Eye (tissue), 1 donor: ENCODE measurements around the gene MIEN1.
"Not testable (repeated sequence)": the region's sequence is repeated elsewhere in the genome, so short reads cannot be mapped to it uniquely, and the experiment has no call there.

ENCODE experiments used
- DNase-seq: peaks from one replicate; pipeline ENCODE4 v3.0.0-alpha.2; 2015

MIEN1 gene

GRCh38 chr17:39739885-39740356, 9.6 kb upstream of the MIEN1 start:
- DNase-seq: peak; percentile 38

- DNase-seq: peak; percentile 65
Measured at GRCh38 chr17:39738983-39739884, 8.9 kb upstream of the MIEN1 start.

GRCh38 chr17:39738568-39738901, 8.2 kb upstream of the MIEN1 start:
- DNase-seq: peak; percentile 59

- peak; percentile 25 for DNase-seq
Measured at GRCh38 chr17:39737760-39738567, 7.6 kb upstream of the MIEN1 start, which contains the start of gene GRB7. Gene GRB7, plus strand, starts transcription at chr17:39737938. Its CDS starts 4,364 bp downstream, at chr17:39742302.

- DNase-seq: no peak
Measured at GRCh38 chr17:39737206-39737759, 7.0 kb upstream of the MIEN1 start.

GRCh38 chr17:39736319-39737165, 6.2 kb upstream of the MIEN1 start:
- DNase-seq: no peak

- DNase-seq: no peak
Measured at GRCh38 chr17:39735882-39736281, 5.5 kb upstream of the MIEN1 start.

- no peak for DNase-seq
Measured at GRCh38 chr17:39732586-39732985, 2.3 kb upstream of the MIEN1 start.

GRCh38 chr17:39729280-39729851, 966 bp downstream of the MIEN1 start:
- DNase-seq: peak; percentile 21

- no peak for DNase-seq
Measured at GRCh38 chr17:39727556-39727955, 2.8 kb downstream of the MIEN1 start.

GRCh38 chr17:39726617-39727016, 3.7 kb downstream of the MIEN1 start:
- DNase-seq: no peak

GRCh38 chr17:39725923-39726322, 4.4 kb downstream of the MIEN1 start:
- not testable (repeated sequence) for DNase-seq

- no peak for DNase-seq
Measured at GRCh38 chr17:39724731-39725130, 5.6 kb downstream of the MIEN1 start.

GRCh38 chr17:39722965-39723848, 7.1 kb downstream of the MIEN1 start:
- DNase-seq: no peak

- DNase-seq: no peak
Measured at GRCh38 chr17:39722104-39722503, 8.2 kb downstream of the MIEN1 start.

GRCh38 chr17:39719563-39720355, 10.6 kb downstream of the MIEN1 start:
- DNase-seq: no peak

GRCh38 chr17:39717660-39718059, 12.7 kb downstream of the MIEN1 start:
- no peak for DNase-seq

GRCh38 chr17:39716879-39717536, 13.3 kb downstream of the MIEN1 start:
- no peak for DNase-seq

- no peak for DNase-seq
Measured at GRCh38 chr17:39716073-39716818, 14.1 kb downstream of the MIEN1 start.
